Keratinocyte (primary cell): ENCODE results near the gene TDRD10. TPM values are rescaled to one million over a fixed set of nuclear protein-coding genes. Genes with fewer than 3 reads are reported as not detected.

Experiments
- DNase-seq: peaks from one replicate; pipeline ENCODE4 v3.0.0-alpha.2; 2011; ENCODE audit warnings: low read depth, missing footprints, low spot score
- FAIRE-seq: peaks from 2 replicates; lab custom pipeline; 2011; peaks lifted over from hg19 to GRCh38; lab: Jason Lieb, UNC
- H2AFZ ChIP-seq: 2 replicates; pipeline ENCODE4 v1.6.0; 2012; ENCODE audit warnings: low read length, control low read depth, inconsistent platforms; ENCODE audit not compliant: control insufficient read depth
- H3K27ac ChIP-seq: 2 replicates; pipeline ENCODE4 v1.5.1; 2011; ENCODE audit warnings: low read length; ENCODE audit not compliant: control insufficient read depth, insufficient read depth
- H3K27me3 ChIP-seq: 3 replicates; pipeline ENCODE4 v1.6.0; 2011; ENCODE audit warnings: low read length; ENCODE audit not compliant: control insufficient read depth, insufficient read depth; ENCODE audit errors: extremely low read depth
- H3K36me3 ChIP-seq, 2 experiments: 2 replicates in 1 of 2; 3 replicates in 1 of 2; pipeline ENCODE4 v1.5.1; 2011; ENCODE audit warnings: low read length in 2 of 2, mild to moderate bottlenecking in 1 of 2; ENCODE audit not compliant: control insufficient read depth in 2 of 2, insufficient read depth in 2 of 2; ENCODE audit errors: extremely low read depth in 1 of 2
- H3K4me1 ChIP-seq: 3 replicates; pipeline ENCODE4 v1.5.1; 2011; ENCODE audit warnings: low read length; ENCODE audit not compliant: control insufficient read depth, insufficient read depth; ENCODE audit errors: extremely low read depth
- H3K4me2 ChIP-seq: 3 replicates; pipeline ENCODE4 v1.6.0; 2011; ENCODE audit warnings: low read depth, low read length; ENCODE audit not compliant: control insufficient read depth, insufficient read depth; ENCODE audit errors: extremely low read depth
- H3K4me3 ChIP-seq, 3 experiments: fragments of 200-600 bp in 1 of 3; sonication (generic) in 1 of 3; 2 replicates in 2 of 3; 3 replicates in 1 of 3; pipeline ENCODE4 v1.5.1; 2011 to 2016; ENCODE audit warnings: low read length in 3 of 3, mild to moderate bottlenecking in 3 of 3, control low read depth in 2 of 3, inconsistent platforms in 1 of 3, low read depth in 1 of 3, mixed read lengths in 1 of 3, mixed run types in 1 of 3, moderate library complexity in 1 of 3; ENCODE audit not compliant: control insufficient read depth in 2 of 3, insufficient read depth in 2 of 3; ENCODE audit errors: extremely low read depth in 1 of 3
- H3K79me2 ChIP-seq: 2 replicates; pipeline ENCODE4 v1.6.0; 2012; ENCODE audit warnings: low read length; ENCODE audit not compliant: control insufficient read depth, insufficient read depth
- H3K9ac ChIP-seq: 3 replicates; pipeline ENCODE4 v1.6.0; 2011; ENCODE audit warnings: low read length; ENCODE audit not compliant: control insufficient read depth, insufficient read depth; ENCODE audit errors: extremely low read depth
- H3K9me1 ChIP-seq: 3 replicates; pipeline ENCODE4 v1.6.0; 2011; ENCODE audit warnings: low read length; ENCODE audit not compliant: control insufficient read depth, insufficient read depth; ENCODE audit errors: extremely low read depth
- H3K9me3 ChIP-seq: 2 replicates; pipeline ENCODE4 v1.5.1; 2012; ENCODE audit warnings: low read depth, low read length; ENCODE audit not compliant: control insufficient read depth
- H4K20me1 ChIP-seq: 3 replicates; pipeline ENCODE4 v1.6.0; 2011; ENCODE audit warnings: low read length; ENCODE audit not compliant: control insufficient read depth, insufficient read depth; ENCODE audit errors: extremely low read depth
- CTCF ChIP-seq, 3 experiments: IDR thresholded peaks in 1 of 3; conservative IDR thresholded peaks in 1 of 3; optimal IDR thresholded peaks in 1 of 3; 2 replicates in 2 of 3; 3 replicates in 1 of 3; pipeline versions ENCODE3 to v1.5.1; 2011; ENCODE audit warnings: low read length in 3 of 3, mild to moderate bottlenecking in 3 of 3, moderate library complexity in 2 of 3, control low read depth in 1 of 3, inconsistent platforms in 1 of 3; ENCODE audit not compliant: insufficient read depth in 2 of 3; ENCODE audit errors: extremely low read depth in 1 of 3
- EZH2 ChIP-seq: IDR thresholded peaks from one replicate; pipeline ENCODE4 v1.6.1; 2012; ENCODE audit warnings: inconsistent platforms, mild to moderate bottlenecking, low read length, moderate library complexity
- dilution Hi-C: fragments of 300-500 bp; cut with MboI; formaldehyde crosslinking; loops from one replicate; pipeline ENCODE4 v1.7.0; 2020; ENCODE audit warnings: low sequenced_read_pairs; ENCODE audit not compliant: extremely low pct_ligation_motif_present
- polyA plus RNA-seq, 5 experiments: library from polyadenylated mRNA; depleted of rRNA in 3 of 5; stranded (reverse) in 3 of 5; stranded (forward) in 1 of 5; unstranded in 1 of 5; fragments of >200 nt; gene quantifications; 1 replicate in 1 of 5; 2 replicates in 3 of 5; 3 replicates in 1 of 5; pipeline versions ENCODE4 v1.2.1 to v1.2.3, GENCODE V29; 2011 to 2012; ENCODE audit warnings: missing spikeins in 2 of 5, low read depth in 1 of 5, low replicate concordance in 1 of 5

The TDRD10 gene
- polyA plus RNA-seq, 1 donor (not counting 4 experiments of a cell fraction or from before 2014, with no cell fraction given), result not detected

- H3K27ac ChIP-seq, result no peak overlapping the region
- H3K9me1 ChIP-seq, result no peaks in the 10 kb centered on the region
- TF ChIP-seq EZH2, result no peak
- TF ChIP-seq CTCF (optimal IDR thresholded peaks at IDR 0.05 in 1 of 3, IDR thresholded peaks at IDR 0.05 in 1 of 3, conservative IDR thresholded peaks at IDR 0.05 in 1 of 3; ENCODE audit: extremely low read depth in 1 of 3, insufficient read depth in 2 of 3, low read length in 3 of 3), result no peak
- no peak overlapping the region for H3K9ac ChIP-seq
- dilution Hi-C loops, result no loop called here
- no peaks in the 10 kb centered on the region for H3K79me2 ChIP-seq
- H3K4me3 ChIP-seq, result no peak overlapping the region
- H3K9me3 ChIP-seq, result no peaks in the 10 kb centered on the region
- H3K4me1 ChIP-seq, result peaks cover 4% of the 10 kb centered on the region
- no peak overlapping the region for H2AFZ ChIP-seq
- H4K20me1 ChIP-seq, result no peaks in the 10 kb centered on the region
- no peak for DNase-seq
- no peaks in the 10 kb centered on the region for H3K36me3 ChIP-seq
- no peak overlapping the region for H3K4me2 ChIP-seq
- no peak for FAIRE-seq
- peaks cover 17% of the 10 kb centered on the region for H3K27me3 ChIP-seq
Observed at GRCh38 chr1:154493276-154493675, 8.7 kb upstream of the TDRD10 start.

DNA sequence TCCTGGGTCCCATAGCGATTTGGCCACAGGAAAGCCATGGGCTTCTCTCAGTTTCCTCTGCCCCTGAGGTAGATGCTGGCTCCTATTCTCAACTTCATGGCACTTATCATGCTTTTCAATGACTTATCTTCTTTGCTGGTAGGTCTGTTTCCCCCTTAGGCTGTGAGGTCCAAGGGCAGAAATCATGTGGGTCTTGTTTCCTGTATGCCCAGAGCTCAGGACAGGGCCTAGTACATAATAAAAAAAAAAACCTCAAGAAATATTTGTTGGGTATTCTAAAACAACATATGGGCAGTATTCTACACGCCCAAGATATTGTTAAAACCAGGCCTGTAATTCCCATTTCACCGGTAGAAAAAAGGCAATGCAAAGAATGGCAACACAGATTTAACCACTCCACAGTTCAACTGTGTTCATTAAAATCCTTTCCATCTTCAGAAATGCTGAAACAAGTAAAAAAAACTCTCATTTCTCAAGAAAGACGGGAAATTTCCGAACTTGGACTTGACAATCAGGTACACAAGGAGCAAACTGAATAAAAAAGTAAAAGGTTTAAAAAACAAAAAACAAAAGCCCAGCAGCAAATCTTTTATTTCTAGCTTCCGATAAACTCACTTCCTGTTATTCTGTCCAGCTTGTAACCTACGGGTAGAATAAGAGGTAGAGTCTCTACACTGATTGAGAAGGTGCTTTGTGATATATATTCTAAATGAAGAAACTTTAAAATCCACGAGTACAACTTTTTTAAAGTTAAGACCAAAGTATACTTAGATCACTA, 6.3 kb upstream of the TDRD10 start:
- Histone ChIP-seq H3K9ac (no peak overlapping the region), H3K27me3 (peaks cover 28% of the 10 kb centered on the region), H3K36me3 (no peaks in the 10 kb centered on the region), H3K9me3 (peaks cover 7% of the 10 kb centered on the region), H3K4me2 (no peak overlapping the region), H2AFZ (no peak overlapping the region), H3K4me3 (no peak overlapping the region), H3K9me1 (no peaks in the 10 kb centered on the region), H4K20me1 (no peaks in the 10 kb centered on the region), H3K27ac (no peak overlapping the region), H3K79me2 (no peaks in the 10 kb centered on the region), H3K4me1 (peaks cover 4% of the 10 kb centered on the region)
- FAIRE-seq (no peak), DNase-seq (no peak)
- TF ChIP-seq CTCF (optimal IDR thresholded peaks at IDR 0.05 in 1 of 3, IDR thresholded peaks at IDR 0.05 in 1 of 3, conservative IDR thresholded peaks at IDR 0.05 in 1 of 3; ENCODE audit: extremely low read depth in 1 of 3, insufficient read depth in 2 of 3, low read length in 3 of 3) (no peak), EZH2 (no peak)
- dilution Hi-C loops, result no loop called here
